ENCODE measurements around the gene HYDIN.
"Not testable (repeated sequence)": the region's sequence is repeated elsewhere in the genome, so short reads cannot be mapped to it uniquely, and the experiment has no call there.

DNA sequence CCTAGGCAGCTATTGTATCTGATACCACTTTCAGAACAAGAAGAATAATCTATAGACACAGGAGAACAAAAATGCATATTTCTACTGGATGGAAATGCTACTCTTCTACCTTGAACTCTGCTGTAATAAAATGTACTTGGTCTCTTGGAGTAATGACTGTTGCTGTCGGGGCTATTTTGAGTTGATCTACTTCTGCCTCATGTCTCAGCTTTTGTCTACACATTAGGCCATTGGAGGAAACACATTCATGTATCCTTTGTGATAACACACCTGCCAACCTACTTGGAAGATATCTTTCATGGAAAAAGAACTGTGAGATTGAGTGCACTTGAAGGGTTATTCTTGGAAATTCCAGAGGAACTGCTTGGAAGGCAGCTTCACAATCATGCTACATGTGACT lies 159.9 kb downstream of the HYDIN start:
- TF ChIP-seq, protein P1, sequence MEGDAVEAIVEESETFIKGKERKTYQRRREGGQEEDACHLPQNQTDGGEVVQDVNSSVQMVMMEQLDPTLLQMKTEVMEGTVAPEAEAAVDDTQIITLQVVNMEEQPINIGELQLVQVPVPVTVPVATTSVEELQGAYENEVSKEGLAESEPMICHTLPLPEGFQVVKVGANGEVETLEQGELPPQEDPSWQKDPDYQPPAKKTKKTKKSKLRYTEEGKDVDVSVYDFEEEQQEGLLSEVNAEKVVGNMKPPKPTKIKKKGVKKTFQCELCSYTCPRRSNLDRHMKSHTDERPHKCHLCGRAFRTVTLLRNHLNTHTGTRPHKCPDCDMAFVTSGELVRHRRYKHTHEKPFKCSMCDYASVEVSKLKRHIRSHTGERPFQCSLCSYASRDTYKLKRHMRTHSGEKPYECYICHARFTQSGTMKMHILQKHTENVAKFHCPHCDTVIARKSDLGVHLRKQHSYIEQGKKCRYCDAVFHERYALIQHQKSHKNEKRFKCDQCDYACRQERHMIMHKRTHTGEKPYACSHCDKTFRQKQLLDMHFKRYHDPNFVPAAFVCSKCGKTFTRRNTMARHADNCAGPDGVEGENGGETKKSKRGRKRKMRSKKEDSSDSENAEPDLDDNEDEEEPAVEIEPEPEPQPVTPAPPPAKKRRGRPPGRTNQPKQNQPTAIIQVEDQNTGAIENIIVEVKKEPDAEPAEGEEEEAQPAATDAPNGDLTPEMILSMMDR (conservative IDR thresholded peaks at IDR 0.05; ENCODE audit: low read length) = not testable (repeated sequence)
- TF ChIP-seq EZH2phosphoT487 (IDR thresholded peaks at IDR 0.05; ENCODE audit: borderline replicate concordance) = not testable (repeated sequence)

All from Loucy (cell line).